GM23248 (cell line): ENCODE results near the gene CHST8. TPM values are rescaled to one million over a fixed set of nuclear protein-coding genes. Genes with fewer than 3 reads are reported as not detected.

ENCODE experiments used
- DNase-seq: peaks from one replicate; pipeline ENCODE4 v3.0.0-alpha.2; 2015
- H2AFZ ChIP-seq: fragments of 200-600 bp; sonication (generic); 2 replicates; pipeline ENCODE4 v1.6.1; 2016; ENCODE audit warnings: antibody characterized with exemption
- H3F3A ChIP-seq: fragments of 200-600 bp; sonication (generic); 2 replicates; pipeline ENCODE4 v1.6.1; 2016; ENCODE audit warnings: mild to moderate bottlenecking, antibody characterized with exemption, mixed run types; ENCODE audit not compliant: insufficient read depth
- H3K27ac ChIP-seq: fragments of 200-600 bp; sonication (generic); 2 replicates; pipeline ENCODE4 v1.5.1; 2016; ENCODE audit warnings: mild to moderate bottlenecking
- H3K27me3 ChIP-seq: fragments of 200-600 bp; sonication (generic); replicated peaks from 2 replicates; pipeline ENCODE4 v1.6.1; 2016; ENCODE audit warnings: mild to moderate bottlenecking; ENCODE audit not compliant: insufficient read depth
- H3K36me3 ChIP-seq: fragments of 200-600 bp; sonication (generic); 2 replicates; pipeline ENCODE4 v1.6.1; 2016; ENCODE audit warnings: low read depth, mild to moderate bottlenecking
- H3K4me1 ChIP-seq: fragments of 200-600 bp; sonication (generic); 2 replicates; pipeline ENCODE4 v1.6.1; 2016; ENCODE audit warnings: mild to moderate bottlenecking; ENCODE audit not compliant: insufficient read depth
- H3K4me2 ChIP-seq: fragments of 200-600 bp; sonication (generic); one replicate; pipeline ENCODE4 v1.6.1; 2016; ENCODE audit warnings: mild to moderate bottlenecking; ENCODE audit not compliant: unreplicated experiment
- H3K4me3 ChIP-seq: fragments of 200-600 bp; sonication (generic); 2 replicates; pipeline ENCODE4 v1.5.1; 2016; ENCODE audit warnings: mild to moderate bottlenecking
- H3K79me2 ChIP-seq: fragments of 200-600 bp; sonication (generic); 2 replicates; pipeline ENCODE4 v1.6.1; 2016; ENCODE audit warnings: mild to moderate bottlenecking; ENCODE audit not compliant: insufficient read depth
- H3K9ac ChIP-seq: fragments of 200-600 bp; sonication (generic); 2 replicates; pipeline ENCODE4 v1.6.1; 2016; ENCODE audit warnings: mild to moderate bottlenecking
- H3K9me2 ChIP-seq: fragments of 200-600 bp; sonication (generic); 2 replicates; pipeline ENCODE4 v1.6.1; 2016; ENCODE audit warnings: mixed run types, mild to moderate bottlenecking, moderate library complexity; ENCODE audit not compliant: insufficient read depth
- H3K9me3 ChIP-seq: fragments of 200-600 bp; sonication (generic); one replicate; pipeline ENCODE4 v1.6.1; 2017; ENCODE audit warnings: low read depth
- H4K20me1 ChIP-seq: fragments of 200-600 bp; sonication (generic); 2 replicates; pipeline ENCODE4 v1.6.0; 2016; ENCODE audit not compliant: insufficient read depth
- EZH2 ChIP-seq: fragments of 200-600 bp; sonication (generic); IDR thresholded peaks from 2 replicates; pipeline ENCODE4 v1.6.1; 2018; ENCODE audit warnings: antibody characterized with exemption, mild to moderate bottlenecking; ENCODE audit not compliant: insufficient read depth, poor library complexity, severe bottlenecking
- EZH2phosphoT487 ChIP-seq: fragments of 200-600 bp; sonication (generic); IDR thresholded peaks from 2 replicates; pipeline ENCODE4 v1.6.1; 2018; ENCODE audit warnings: antibody characterized with exemption, moderate library complexity, mild to moderate bottlenecking, low read depth; ENCODE audit not compliant: insufficient read depth
- WGBS, 2 experiments: methylation state at CpG; one replicate each; pipeline ENCODE4 v1.1.6; 2015 to 2017; ENCODE audit warnings: low lambda C conversion rate in 2 of 2, low coverage in 1 of 2; ENCODE audit errors: missing lambda C conversion rate in 2 of 2; 5-methylcytosine and 5-hydroxymethylcytosine counted together
- in situ Hi-C: fragments of 300-500 bp; cut with MboI; formaldehyde crosslinking; loops from 2 replicates; pipeline ENCODE4 v1.15.0; 2020
- polyA plus RNA-seq: library from polyadenylated mRNA; unstranded; fragments of >200 nt; fragmentation: Nextera tagmentation; extraction: Ambion mirVana; gene quantifications from 2 replicates; pipeline ENCODE4 v1.2.1, GENCODE V29; 2016
- total RNA-seq: library from RNA; depleted of rRNA; stranded (reverse); fragments of >200 nt; shearing (Covaris generic); gene quantifications from 2 replicates; pipeline ENCODE4 v1.2.3, GENCODE V29; 2014

Gene CHST8
- total and polyA plus RNA-seq, 2 experiments from 2014 or later = 0.30 to 1.1 TPM

GRCh38 chr19:33811736-33812387 is 190.1 kb downstream of the CHST8 start:
- 92% methylated on average over 14 of the region's 14 CpGs for WGBS, 2 experiments
- DNase-seq = no peak

GRCh38 chr19:33812388-33813330 is 190.9 kb downstream of the CHST8 start:
- no peak for DNase-seq
- Histone ChIP-seq H3K9ac (no peak overlapping the region), H2AFZ (no peak overlapping the region), H3F3A (no peaks in the 10 kb centered on the region), H3K27me3 (no peaks in the 10 kb centered on the region), H3K4me2 (no peak overlapping the region), H3K9me2 (no peaks in the 10 kb centered on the region), H3K27ac (no peak overlapping the region), H3K79me2 (no peaks in the 10 kb centered on the region), H3K9me3 (no peaks in the 10 kb centered on the region), H3K4me3 (no peak overlapping the region), H3K36me3 (no peaks in the 10 kb centered on the region), H4K20me1 (no peaks in the 10 kb centered on the region), H3K4me1 (no peaks in the 10 kb centered on the region)
- in situ Hi-C loops = no loop called here
- 91 to 95% methylated on average over 21 to 28 of the region's 28 CpGs for WGBS, 2 experiments
- no peak for TF ChIP-seq EZH2
- TF ChIP-seq EZH2phosphoT487 = no peak

More at GRCh38 chr19:33811736-33812387, 190.1 kb downstream of the CHST8 start:
- no peaks in the 10 kb centered on the region for H4K20me1 ChIP-seq
- no peaks in the 10 kb centered on the region for H3K4me1 ChIP-seq
- in situ Hi-C loops = no loop called here
- no peaks in the 10 kb centered on the region for H3K9me3 ChIP-seq
- H3K4me3 ChIP-seq = no peak overlapping the region
- no peaks in the 10 kb centered on the region for H3K79me2 ChIP-seq
- no peak overlapping the region for H3K9ac ChIP-seq
- H3K9me2 ChIP-seq = no peaks in the 10 kb centered on the region
- H3K27me3 ChIP-seq = no peaks in the 10 kb centered on the region
- no peak overlapping the region for H3K4me2 ChIP-seq
- no peak for TF ChIP-seq EZH2
- no peak for TF ChIP-seq EZH2phosphoT487
- peaks cover 7% of the 10 kb centered on the region for H3K36me3 ChIP-seq
- no peaks in the 10 kb centered on the region for H3F3A ChIP-seq
- no peak overlapping the region for H3K27ac ChIP-seq
- H2AFZ ChIP-seq = no peak overlapping the region

- DNase-seq = no peak
- no peak overlapping the region for H3K27ac ChIP-seq
Measured at GRCh38 chr19:33813391-33814101, 191.8 kb downstream of the CHST8 start.

More at GRCh38 chr19:33813391-33814101, 191.8 kb downstream of the CHST8 start:
- in situ Hi-C loops = no loop called here
- H3K9ac ChIP-seq = no peak overlapping the region
- H3K4me1 ChIP-seq = no peaks in the 10 kb centered on the region
- 85 to 89% methylated on average over 13 to 16 of the region's 16 CpGs for WGBS, 2 experiments
- H3K4me2 ChIP-seq = no peak overlapping the region
- no peaks in the 10 kb centered on the region for H3K27me3 ChIP-seq
- H3K9me2 ChIP-seq = no peaks in the 10 kb centered on the region
- no peak overlapping the region for H2AFZ ChIP-seq
- H3F3A ChIP-seq = no peaks in the 10 kb centered on the region
- TF ChIP-seq EZH2phosphoT487 (no peak), EZH2 (no peak)
- H3K9me3 ChIP-seq = no peaks in the 10 kb centered on the region
- H3K4me3 ChIP-seq = no peak overlapping the region
- H4K20me1 ChIP-seq = no peaks in the 10 kb centered on the region
- no peaks in the 10 kb centered on the region for H3K36me3 ChIP-seq
- no peaks in the 10 kb centered on the region for H3K79me2 ChIP-seq
